Caco-2 (cell line): ENCODE measurements around the gene LARP1B. TPM values are rescaled to one million over a fixed set of nuclear protein-coding genes. Genes with fewer than 3 reads are reported as not detected.

Experiments
- Bru-seq: library from RNA; stranded (reverse); fragments of 400-500 nt; gene quantifications from one replicate; lab custom pipeline; 2021; lab: Mats Ljungman, UMichigan
- BruChase-seq, 2 experiments: library from RNA; stranded (reverse); fragments of 400-500 nt; gene quantifications; one replicate each; lab custom pipeline; 2021; lab: Mats Ljungman, UMichigan
- BruUV-seq: library from RNA; stranded (reverse); fragments of 400-500 nt; replicated peaks from 2 replicates; lab custom pipeline; 2021; lab: Mats Ljungman, UMichigan
- CTCF ChIA-PET: fragments of 300-600 bp; sonication (Branson Sonifier 250); formaldehyde crosslinking; loops from one replicate; lab custom pipeline; 2022; ENCODE audit warnings: antibody characterized with exemption; lab: Charles Lee
- POLR2A ChIA-PET: fragments of 300-600 bp; sonication (Branson Sonifier 250); formaldehyde crosslinking; loops from one replicate; lab custom pipeline; 2022; ENCODE audit warnings: antibody characterized with exemption; lab: Charles Lee
- DNase-seq, 2 experiments: peaks; one replicate each; pipeline versions ENCODE4 v3.0.0 to v3.0.0-alpha.2; 2020 to 2022
- H3K27me3 ChIP-seq: replicated peaks from 2 replicates; pipeline ENCODE4 v1.6.0; 2011; ENCODE audit warnings: low read length; ENCODE audit not compliant: control insufficient read depth, insufficient read depth
- H3K36me3 ChIP-seq: 2 replicates; pipeline ENCODE4 v1.5.1; 2011; ENCODE audit warnings: low read length; ENCODE audit not compliant: control insufficient read depth, insufficient read depth
- H3K4me1 ChIP-seq: fragments of 250-450 bp; sonication (Bioruptor Pico); 2 replicates; pipeline ENCODE4 v1.5.1; 2020; ENCODE audit warnings: mild to moderate bottlenecking
- H3K4me3 ChIP-seq: 2 replicates; pipeline ENCODE4 v1.5.1; 2011; ENCODE audit warnings: low read depth, mild to moderate bottlenecking, control low read depth, low read length
- H3K9me3 ChIP-seq: fragments of 250-450 bp; sonication (Bioruptor Pico); 2 replicates; pipeline ENCODE4 v1.5.1; 2020; ENCODE audit warnings: mild to moderate bottlenecking, moderate library complexity
- H3K27ac Mint-ChIP-seq: one replicate; pipeline ENCODE4 v1.8.0; 2022; ENCODE audit warnings: mixed read lengths; ENCODE audit not compliant: unreplicated experiment
- H3K27me3 Mint-ChIP-seq: one replicate; pipeline ENCODE4 v1.8.0; 2022; ENCODE audit warnings: mixed read lengths; ENCODE audit not compliant: insufficient read depth, unreplicated experiment
- H3K36me3 Mint-ChIP-seq: one replicate; pipeline ENCODE4 v1.8.0; 2022; ENCODE audit warnings: mild to moderate bottlenecking, mixed read lengths; ENCODE audit not compliant: insufficient read depth, unreplicated experiment
- H3K4me1 Mint-ChIP-seq: one replicate; pipeline ENCODE4 v1.8.0; 2022; ENCODE audit warnings: low read depth, mixed read lengths; ENCODE audit not compliant: unreplicated experiment
- H3K4me3 Mint-ChIP-seq: one replicate; pipeline ENCODE4 v1.8.0; 2022; ENCODE audit warnings: mild to moderate bottlenecking, moderate library complexity, mixed read lengths; ENCODE audit not compliant: unreplicated experiment
- H3K9me3 Mint-ChIP-seq: one replicate; pipeline ENCODE4 v1.8.0; 2022; ENCODE audit warnings: mixed read lengths; ENCODE audit not compliant: unreplicated experiment
- CTCF ChIP-seq, 2 experiments: fragments of 200-600 bp in 1 of 2; IDR thresholded peaks; 1 replicate in 1 of 2; 2 replicates in 1 of 2; pipeline versions ENCODE4 v1.5.1 to v1.8.0; 2011 to 2022; ENCODE audit warnings: antibody characterized with exemption in 1 of 2, control low read depth in 1 of 2, inconsistent platforms in 1 of 2, low read depth in 1 of 2, low read length in 1 of 2, mild to moderate bottlenecking in 1 of 2, moderate library complexity in 1 of 2; ENCODE audit not compliant: insufficient read depth in 1 of 2, severe bottlenecking in 1 of 2, unreplicated experiment in 1 of 2
- intact Hi-C: fragments of 100-400 bp; cut with micrococcal nuclease; formaldehyde crosslinking; loops from one replicate; pipeline ENCODE4 v1.10.0; 2022; ENCODE audit not compliant: unreplicated experiment
- long read RNA-seq: library from polyadenylated mRNA; stranded (forward); transcript quantifications from one replicate; pipeline ENCODE4 v2.0.0, GENCODE V29; 2022
- total RNA-seq: library from RNA; stranded (reverse); gene quantifications from 2 replicates; pipeline ENCODE4 v1.2.3, GENCODE V29; 2022

Gene LARP1B
- total RNA-seq (23.6 and 25.0 TPM in 2 replicates), Bru-seq, nascent RNA (percentile 73 among the genes with signal in this experiment), BruChase-seq, experiment 1, labeled RNA remaining after a 2-hour chase (percentile 79 among the genes with signal in this experiment), BruChase-seq, experiment 2, labeled RNA remaining after a 6-hour chase (percentile 77 among the genes with signal in this experiment)
- long read RNA-seq, transcript LARP1B-202 (10 exons, 2,151 nt): major isoform, 5 of 22 reads
- long read RNA-seq, partial matches to known transcripts: 1 of 22 reads
- long read RNA-seq, other reads (novel, unspliced or antisense): 12 of 22 reads

DNA sequence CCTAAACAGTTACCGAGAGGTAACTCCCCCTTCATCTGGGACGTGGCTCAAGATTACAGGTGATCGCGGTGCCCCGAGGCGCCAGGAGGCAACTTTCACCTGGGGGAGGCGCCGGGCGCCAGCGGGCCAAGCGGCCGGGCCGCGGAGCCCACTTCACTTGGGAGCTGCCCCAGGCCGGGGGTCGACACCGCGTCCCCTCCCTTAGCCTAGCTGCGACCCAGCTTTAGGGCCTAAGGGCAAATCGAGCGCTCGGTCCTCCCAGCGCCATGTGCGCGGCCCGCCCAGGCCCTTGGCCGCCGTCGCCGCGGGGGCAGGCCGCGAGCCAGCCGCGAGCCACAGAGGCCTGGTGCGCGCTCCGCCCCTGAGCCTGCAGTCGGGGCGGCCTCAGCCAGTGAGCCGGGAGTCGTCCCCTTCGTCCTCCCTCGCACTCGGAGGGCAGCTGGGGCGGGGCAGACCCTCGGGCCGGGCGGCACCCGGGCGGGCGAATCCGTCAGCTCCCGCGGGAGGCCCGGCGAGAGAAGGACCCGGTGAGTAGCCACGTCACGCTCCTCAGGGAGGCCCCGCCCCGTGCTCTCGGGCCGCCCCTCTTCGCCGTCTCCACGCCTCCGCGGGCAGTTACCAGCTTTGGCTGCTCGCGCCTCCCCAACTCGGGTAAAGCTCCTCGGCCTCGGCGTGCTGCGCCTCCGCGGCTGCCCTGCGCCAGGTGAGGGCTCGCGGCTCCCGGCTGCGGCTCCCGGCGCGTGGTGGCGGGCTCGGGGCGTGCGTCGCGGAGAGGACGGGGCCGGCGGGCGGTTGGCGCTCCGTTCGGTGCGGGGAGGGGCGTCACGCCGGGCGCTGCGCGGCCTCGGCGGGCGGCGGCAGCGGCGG is at the start of gene LARP1B:
TSS of gene LARP1B (plus strand) at position 614 of the 867 bp plus-strand sequence. CDS start 13,640 bp downstream, outside the sequence.
- peak; percentile 97 for DNase-seq
- peak within 1 kb of the TSS; percentile 71 for H3K4me3 Mint-ChIP-seq
- H3K4me1 ChIP-seq: no peaks in the 10 kb centered on the region; the same call in 1 of the 2 replicates
- H3K27ac Mint-ChIP-seq: peak within 1 kb of the TSS; percentile 93
- no peaks in the 10 kb centered on the region for H3K36me3 ChIP-seq
- H3K27me3 Mint-ChIP-seq: no peaks in the 10 kb centered on the region
- ChIA-PET POLR2A (interaction anchor here (0.7 to 1.9 kb wide), 6 partner anchors 10 to 279 kb away, joined by 3 to 20 read pairs (median 6); partner anchors contain the start of genes ABHD18, HSPA4L, MFSD8 and PGRMC2), CTCF (interaction anchor here (1.6 to 2.3 kb wide), 2 partner anchors 8 to 96 kb away, joined by 3 to 11 read pairs; partner anchors contain the start of genes ABHD18 and MFSD8)
- no peaks in the 10 kb centered on the region for H3K9me3 Mint-ChIP-seq
- peaks cover 5% of the 10 kb centered on the region for H3K4me1 Mint-ChIP-seq
- no peaks in the 10 kb centered on the region for H3K27me3 ChIP-seq
- H3K4me3 ChIP-seq: peak within 1 kb of the TSS; percentile 86
- TF ChIP-seq CTCF (IDR thresholded peaks at IDR 0.05; ENCODE audit: insufficient read depth in 1 of 2, low read depth in 1 of 2, low read length in 1 of 2, severe bottlenecking in 1 of 2, unreplicated experiment in 1 of 2): no peak
- no peaks in the 10 kb centered on the region for H3K36me3 Mint-ChIP-seq
- no peaks in the 10 kb centered on the region for H3K9me3 ChIP-seq
- intact Hi-C loops: loop anchor here (2.0 to 5.0 kb wide), 4 partner anchors 96 to 1031 kb away; partner anchors contain the start of genes ABHD18, HSPA4L, MFSD8 and PLK4
- no TSS peak for BruUV-seq

GRCh38 chr4:128025319-128025718 is 35.8 kb upstream of the LARP1B start:
- DNase-seq: no peak
- ChIA-PET POLR2A (no interaction called here), CTCF (no interaction called here)
- no peaks in the 10 kb centered on the region for H3K9me3 Mint-ChIP-seq
- no peaks in the 10 kb centered on the region for H3K36me3 ChIP-seq
- H3K27ac Mint-ChIP-seq: no peak overlapping the region
- H3K4me3 ChIP-seq: no peak overlapping the region
- H3K27me3 ChIP-seq: no peaks in the 10 kb centered on the region
- BruUV-seq: no TSS peak
- H3K9me3 ChIP-seq: no peaks in the 10 kb centered on the region
- H3K4me3 Mint-ChIP-seq: no peak overlapping the region
- no peak for TF ChIP-seq CTCF (IDR thresholded peaks at IDR 0.05; ENCODE audit: insufficient read depth in 1 of 2, low read depth in 1 of 2, low read length in 1 of 2, severe bottlenecking in 1 of 2, unreplicated experiment in 1 of 2)
- intact Hi-C loops: no loop called here
- H3K27me3 Mint-ChIP-seq: no peaks in the 10 kb centered on the region
- H3K36me3 Mint-ChIP-seq: no peaks in the 10 kb centered on the region
- H3K4me1 Mint-ChIP-seq: no peaks in the 10 kb centered on the region
- H3K4me1 ChIP-seq: no peaks in the 10 kb centered on the region

DNA sequence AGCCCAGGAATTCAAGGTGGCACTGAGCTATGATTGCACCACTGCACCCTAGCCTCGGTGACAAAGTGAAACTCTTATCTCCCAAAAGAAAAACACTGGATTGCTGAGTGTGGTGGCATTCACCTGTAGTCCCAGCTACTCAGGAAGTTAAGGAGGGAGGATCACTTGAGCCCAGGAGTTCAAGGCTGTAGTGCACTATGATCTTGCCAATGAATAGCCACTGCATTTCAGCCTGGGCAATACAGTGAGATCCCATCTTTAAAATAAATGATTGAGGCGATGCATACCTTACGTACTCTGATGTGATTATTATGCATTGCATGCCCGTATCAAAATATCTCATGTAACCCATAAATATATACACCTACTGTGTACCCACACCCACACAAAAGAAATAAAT is 31.2 kb upstream of the LARP1B start:
- Histone ChIP-seq H3K9me3 (no peaks in the 10 kb centered on the region), H3K36me3 (no peaks in the 10 kb centered on the region), H3K27me3 (no peaks in the 10 kb centered on the region), H3K4me1 (no peaks in the 10 kb centered on the region), H3K4me3 (no peak overlapping the region)
- H3K27ac Mint-ChIP-seq: no peak overlapping the region
- BruUV-seq: no TSS peak
- no peak overlapping the region for H3K4me3 Mint-ChIP-seq
- H3K4me1 Mint-ChIP-seq: no peaks in the 10 kb centered on the region
- no peaks in the 10 kb centered on the region for H3K27me3 Mint-ChIP-seq
- no peaks in the 10 kb centered on the region for H3K9me3 Mint-ChIP-seq
- DNase-seq: no peak
- H3K36me3 Mint-ChIP-seq: no peaks in the 10 kb centered on the region
- intact Hi-C loops: no loop called here
- TF ChIP-seq CTCF (IDR thresholded peaks at IDR 0.05; ENCODE audit: insufficient read depth in 1 of 2, low read depth in 1 of 2, low read length in 1 of 2, severe bottlenecking in 1 of 2, unreplicated experiment in 1 of 2): no peak
- ChIA-PET POLR2A (no interaction called here), CTCF (no interaction called here)
